GM21447 (cell line): ENCODE results near the gene KDELR1.
"Not testable (repeated sequence)": the region's sequence is repeated elsewhere in the genome, so short reads cannot be mapped to it uniquely, and the experiment has no call there.

Source experiments
- ATAC-seq: cut with Tn5 transposase; IDR thresholded peaks from one replicate; pipeline ENCODE4 v1.9.1; 2021; ENCODE audit not compliant: unreplicated experiment

The KDELR1 gene

DNA sequence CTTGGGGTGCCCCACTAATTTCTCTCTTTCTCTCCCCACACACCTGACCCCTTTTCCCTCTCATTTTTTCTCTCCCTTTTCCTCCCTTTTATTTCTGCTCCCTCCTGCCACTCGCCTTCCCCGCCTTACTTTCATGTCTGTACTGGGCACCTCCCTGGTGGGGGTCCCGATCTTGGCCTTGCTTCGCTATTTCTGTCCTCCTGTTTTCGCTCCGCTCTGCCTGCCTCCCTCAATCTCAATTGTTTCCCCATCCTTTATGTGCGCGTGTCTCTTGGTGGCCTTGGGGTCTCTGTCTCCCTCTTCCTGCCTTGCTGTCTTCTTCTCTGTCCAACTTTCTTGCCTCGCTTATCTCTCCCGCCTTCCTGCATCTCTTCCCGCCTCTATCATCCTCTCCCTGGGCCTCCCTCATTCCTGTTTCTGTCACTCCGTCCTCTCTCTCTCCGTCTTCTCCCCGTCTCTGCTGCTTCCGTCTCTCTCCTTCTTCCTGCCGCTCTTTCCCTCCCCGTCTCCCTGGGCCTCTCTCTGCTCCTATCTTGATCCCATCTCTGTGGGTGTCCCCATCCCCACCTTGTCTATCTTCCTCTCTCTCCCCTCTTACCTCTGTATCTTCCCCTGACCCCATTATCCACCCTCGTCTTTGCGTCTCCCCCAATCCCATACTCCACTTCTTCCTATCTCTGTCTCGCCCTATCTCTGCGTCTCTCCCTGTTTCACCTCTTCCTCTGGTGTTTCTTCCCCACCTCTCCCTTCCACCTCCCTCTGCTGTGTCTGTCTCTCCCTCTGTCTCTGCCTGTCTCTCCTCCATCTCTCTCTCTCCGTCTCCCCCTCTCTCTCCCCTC lies 6.1 kb upstream of the KDELR1 start:
- no peak for ATAC-seq

DNA sequence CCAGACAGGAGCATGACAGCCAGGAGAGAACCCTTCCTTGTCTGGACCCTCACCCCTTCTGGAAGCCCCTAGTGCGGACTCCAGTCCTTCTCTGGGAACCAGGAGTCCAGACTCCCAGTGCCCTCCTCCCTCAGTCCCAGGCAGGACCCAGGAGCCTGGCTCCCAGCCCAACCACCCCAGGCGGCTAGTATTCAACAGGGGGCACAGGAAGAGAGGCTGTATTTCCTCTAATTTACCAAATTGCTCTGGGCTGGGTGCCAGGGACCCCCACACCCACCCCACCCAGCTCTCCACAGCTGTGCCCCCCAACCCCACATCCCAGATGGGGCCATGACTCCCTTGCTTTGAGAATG lies 5.4 kb upstream of the KDELR1 start:
- no peak for ATAC-seq

DNA sequence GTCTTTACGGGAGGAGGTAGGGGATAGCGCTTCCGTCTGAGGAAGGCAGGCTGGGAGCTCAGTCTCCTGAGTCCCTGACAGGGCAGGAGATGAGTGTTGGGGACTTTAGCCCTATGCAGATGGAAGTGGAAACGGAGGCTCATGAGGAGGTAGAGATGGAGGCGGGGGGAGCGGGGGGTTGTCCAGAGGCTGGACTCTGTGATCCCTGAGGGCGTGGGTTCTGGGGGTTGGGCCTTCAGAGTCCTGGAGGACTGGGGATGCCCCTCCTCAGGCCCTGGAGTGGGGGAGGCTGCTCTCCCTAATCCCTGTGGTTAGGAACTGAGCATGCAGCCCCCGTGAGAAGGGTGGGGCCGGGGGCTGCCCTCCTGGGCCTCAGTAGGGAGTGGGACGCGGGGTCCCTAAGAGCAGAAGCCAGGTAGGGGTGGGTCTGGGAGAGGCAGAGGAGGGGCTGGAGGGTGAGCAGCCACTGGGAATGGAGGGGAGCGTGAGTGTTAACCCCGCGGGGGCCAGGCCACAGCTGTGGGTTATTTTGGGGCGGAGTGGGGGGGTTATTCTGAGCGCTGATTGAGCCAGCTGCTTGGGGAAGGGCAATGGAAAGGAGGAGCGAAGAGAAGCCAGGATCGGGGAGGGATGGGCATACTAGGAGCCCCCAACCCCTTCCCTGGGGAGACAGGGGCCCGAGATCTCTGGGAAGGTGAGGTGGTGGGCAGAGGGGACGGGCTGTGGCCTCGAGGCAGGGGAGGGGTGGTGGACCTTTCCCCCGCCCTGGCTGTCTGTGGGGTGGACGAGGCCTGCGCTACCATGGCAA lies 4.9 kb upstream of the KDELR1 start:
- ATAC-seq = no peak

DNA sequence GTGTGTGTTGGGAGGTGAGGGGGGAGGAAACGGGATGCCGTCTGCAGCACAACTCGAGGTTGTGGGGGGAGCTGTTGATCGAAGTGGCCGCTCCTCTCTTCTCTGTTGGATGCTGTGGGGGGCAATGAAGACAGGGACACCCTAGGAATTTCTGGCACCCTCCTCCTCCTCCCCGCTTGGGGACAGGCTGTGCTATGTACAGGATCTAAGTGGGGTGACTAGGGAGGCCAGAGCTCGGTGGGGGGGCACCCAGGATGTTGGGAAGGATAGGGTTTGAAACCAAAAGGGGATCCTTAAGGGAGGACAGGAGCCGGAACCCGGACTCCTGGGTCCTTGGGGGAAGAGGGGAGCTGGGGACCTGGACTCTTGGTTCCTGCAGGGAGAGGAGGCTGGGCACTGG lies 4.1 kb upstream of the KDELR1 start:
- ATAC-seq = no peak

DNA sequence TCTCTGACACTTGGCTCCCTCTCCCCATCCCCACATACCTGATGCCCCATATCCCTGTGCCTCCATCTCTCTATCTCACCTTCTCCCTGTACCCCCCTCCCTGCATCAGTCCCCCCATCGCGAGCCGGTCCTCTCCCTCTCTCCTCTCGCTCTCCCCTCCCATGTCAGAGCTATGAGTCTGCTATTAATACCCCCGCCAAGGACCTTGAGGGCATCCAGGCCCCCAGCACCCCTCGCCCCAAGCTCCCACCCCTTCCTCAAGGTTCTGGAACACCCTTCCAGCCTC lies 3.8 kb upstream of the KDELR1 start:
- ATAC-seq = no peak

DNA sequence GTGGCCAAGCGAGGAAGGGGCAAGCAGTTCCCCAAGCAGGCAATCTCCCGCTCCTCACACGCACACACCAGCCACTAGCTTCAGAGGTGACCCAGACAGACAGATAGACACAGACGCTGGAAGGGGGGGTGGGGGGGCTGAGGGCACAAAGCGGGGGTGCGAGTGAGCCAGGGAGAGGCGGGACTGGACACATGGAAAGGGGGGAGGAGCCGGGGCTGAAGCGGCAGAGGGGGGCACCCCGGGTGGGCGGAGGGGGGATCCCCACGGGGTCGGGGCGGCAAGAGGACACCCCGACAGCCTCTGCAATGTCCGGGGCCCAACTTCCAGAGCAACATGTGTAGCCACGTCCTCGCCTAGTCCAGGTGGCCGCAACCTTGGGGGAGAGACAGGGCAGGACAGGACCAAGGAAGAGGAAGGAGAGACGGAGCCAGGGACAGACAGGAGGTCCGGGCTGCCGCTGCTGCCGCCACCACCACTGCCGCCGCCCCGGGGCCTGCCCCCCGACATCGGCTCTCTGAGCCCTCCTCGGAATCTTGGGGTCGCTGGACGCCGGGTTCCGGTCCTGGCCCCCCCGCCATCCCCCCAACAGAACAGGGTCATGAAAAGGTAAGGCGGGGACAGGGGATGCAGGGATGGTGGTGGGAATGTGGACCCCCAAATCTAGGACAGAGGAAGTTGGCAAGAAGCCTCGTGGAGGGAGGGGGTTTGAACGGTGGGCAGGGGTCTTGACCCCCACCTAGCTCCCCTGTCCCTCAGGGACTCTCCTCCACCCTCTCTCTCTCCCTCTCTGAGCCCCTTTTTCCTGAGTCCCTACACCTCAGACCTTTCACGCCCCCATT lies 3.2 kb upstream of the KDELR1 start:
- no peak for ATAC-seq

DNA sequence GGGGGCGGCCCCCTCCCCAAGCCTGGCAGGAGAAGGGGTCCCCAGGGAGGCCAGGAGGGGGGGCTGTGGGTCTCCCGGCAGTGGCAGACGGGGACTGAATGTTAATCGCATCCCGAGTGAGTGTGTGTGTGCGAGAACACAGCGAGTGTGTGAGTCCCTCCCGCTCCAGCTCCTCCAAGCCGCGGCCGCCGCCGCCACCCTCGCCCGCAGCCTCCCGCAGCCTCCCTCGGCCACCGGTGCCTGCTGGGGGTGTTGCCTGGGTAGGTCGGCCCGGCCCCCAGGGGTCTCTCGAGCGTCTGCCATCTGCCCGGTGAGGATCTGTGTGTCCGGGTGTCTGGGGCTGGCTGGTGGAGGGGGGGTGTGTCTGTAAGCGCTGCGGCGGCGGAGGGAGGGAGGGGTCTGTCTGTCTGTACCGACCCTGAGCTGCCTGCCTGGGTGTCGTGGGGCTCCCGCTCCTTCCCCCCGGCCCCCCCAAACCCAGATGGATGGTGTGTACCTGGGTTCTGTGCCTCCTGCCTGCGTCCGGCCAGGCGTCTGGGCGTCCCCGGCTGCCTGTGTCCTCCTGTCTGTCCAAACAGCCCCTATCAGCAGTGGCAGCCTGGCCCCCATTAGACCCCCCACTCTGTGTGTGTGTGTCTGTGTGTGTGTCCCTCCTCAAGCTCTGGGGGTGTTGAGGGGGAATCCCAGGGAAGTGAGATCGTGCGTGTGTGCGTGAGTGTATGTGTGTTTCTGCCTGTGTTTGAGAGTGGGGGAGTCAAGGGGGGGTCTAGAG lies 2.4 kb upstream of the KDELR1 start, which contains the start of gene GRIN2D:
Gene GRIN2D (plus strand): TSS at position 110 of the 772 bp plus-strand sequence. CDS start 4,725 bp downstream, outside the sequence.
- no peak for ATAC-seq

DNA sequence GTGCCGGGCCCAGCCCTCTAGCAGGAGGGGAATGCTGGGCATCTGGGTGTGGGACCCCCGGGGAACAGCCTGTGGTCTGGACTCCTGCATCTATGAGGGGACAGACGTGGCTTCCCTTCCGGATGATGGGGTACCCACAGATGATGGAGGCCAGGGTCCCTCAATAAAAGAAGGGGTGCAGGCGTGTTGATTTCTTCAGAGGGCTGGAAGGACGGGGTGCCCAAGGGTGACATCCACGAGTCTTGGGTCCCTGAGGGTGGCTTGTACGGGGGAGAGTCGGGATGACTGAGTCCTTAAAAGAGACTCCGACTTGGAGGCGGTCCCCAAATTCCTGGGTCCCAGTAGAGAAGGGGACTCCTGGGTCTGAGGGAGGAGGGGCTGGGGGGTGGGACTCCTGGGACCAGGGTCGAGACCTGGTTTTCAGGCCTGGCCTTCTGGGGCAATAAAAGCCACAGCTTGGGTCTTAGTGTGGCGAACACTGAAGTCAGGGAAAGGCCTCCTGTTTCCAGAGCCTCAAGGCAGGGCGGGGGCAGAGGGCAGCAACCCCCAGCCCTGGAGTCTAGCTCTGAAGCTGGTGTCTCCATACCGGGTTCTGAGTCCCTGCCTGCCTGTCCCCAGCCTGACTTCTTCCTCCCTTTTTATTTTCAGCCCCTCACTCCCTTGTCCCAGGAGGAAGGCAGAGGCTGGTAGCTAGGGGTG lies 1.7 kb upstream of the KDELR1 start:
- no peak for ATAC-seq

DNA sequence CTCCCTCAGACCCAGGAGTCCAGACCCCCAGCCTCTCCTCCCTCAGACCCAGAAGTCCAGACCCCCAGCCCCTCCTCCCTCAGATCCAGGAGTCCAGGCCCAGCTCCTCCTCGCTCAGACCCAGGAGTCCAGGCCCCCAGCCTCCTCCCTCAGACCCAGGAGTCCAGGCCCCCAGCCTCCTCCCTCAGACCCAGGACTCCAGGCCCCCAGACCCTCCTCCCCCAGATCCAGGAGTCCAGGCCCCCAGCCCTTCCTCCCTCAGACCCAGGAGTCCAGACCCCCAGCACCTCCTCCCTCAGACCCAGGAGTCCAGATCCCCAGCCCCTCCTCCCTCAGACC lies 624 bp upstream of the KDELR1 start:
- ATAC-seq = not testable (repeated sequence)

DNA sequence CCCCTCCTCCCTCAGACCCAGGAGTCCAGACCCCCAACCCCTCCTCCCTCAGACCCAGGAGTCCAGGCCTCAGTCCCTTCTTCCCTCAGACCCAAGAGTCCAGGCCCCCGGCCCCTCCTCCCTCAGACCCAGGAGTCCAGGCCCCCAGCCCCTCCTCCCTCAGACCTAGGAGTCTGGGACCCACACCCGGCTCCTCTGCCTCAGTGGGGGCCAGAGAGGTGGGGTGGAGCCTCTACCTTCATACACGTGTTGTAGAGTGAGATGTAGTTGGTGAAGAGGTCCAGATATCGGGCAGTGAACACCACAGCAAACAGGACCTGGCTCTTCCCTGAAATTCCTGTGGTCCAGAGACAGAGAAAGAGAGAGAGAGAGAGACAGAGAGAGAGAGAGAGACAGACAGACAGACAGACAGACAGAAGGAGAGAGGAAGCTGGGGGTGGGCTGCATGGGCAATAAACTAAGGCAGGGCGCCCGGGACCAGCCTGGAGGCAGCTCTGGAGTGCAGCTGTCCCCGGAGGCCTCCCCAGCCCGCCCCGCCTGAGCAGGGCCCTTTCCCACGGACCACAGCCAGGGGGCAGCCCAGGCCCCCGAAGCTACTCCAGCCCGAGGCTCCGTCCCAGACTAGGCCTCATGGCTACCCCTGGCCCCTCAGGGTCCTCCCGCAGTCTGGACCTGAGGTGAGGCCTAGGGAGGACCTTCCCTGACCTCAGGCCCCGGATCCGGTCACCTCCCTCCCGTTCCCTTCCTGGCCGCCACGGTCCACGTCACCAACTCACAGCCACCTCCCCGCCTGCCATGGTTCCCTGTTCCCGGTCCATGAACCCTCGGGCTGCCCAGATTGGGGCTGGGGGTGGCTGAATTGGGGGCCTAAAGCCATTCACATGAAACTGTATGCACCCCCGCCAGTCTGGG lies 907 bp downstream of the KDELR1 start:
- ATAC-seq = no peak

DNA sequence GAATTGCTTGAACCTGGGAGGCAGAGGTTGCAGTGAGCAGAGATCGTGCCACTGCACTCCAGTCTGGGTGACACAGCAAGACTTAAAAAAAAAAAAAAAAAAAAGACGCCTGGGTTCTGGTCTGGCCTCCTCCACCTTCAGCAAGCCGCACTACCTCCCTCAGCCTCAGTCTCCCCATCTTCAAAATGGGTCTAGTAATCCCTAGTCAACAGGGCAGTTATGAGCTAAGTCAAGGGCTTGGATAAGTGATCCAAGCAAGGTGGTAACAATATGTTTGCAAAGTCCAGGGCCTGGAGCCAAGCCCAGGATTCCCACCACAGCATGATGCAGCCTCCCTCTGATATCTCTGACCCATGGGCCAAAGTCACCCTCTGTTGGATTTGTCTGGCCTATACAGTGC lies 4.4 kb downstream of the KDELR1 start:
- ATAC-seq = no peak

DNA sequence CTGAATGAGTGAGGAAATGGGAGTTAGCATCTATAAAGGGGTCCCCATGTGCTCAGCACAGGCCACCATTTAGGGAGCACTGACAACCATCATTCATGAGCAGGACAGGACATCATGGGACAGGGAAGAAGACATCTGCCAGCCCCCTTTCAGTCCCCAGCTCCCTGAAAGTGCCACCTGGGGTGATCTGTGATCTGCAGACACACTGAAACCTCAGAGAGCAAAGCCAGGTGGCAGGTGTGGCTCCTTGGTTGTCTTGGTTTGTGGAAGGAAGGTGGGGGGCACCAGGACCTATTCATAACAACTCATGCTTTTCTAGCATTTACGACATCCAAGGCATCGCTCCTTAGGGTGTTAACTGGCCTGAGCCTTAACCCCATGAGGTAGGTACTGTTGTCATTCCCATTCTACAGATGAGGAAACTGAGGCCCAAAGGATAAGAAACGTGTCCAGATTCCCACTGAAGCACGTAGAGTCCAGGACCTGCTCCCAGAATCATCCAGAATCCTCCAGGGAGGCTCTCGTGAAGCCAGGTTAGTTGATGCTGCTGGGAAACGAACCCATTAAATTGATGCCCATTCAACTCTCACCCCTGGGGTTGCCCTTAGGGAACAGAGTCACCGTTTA lies 5.8 kb downstream of the KDELR1 start:
- ATAC-seq = no peak

DNA sequence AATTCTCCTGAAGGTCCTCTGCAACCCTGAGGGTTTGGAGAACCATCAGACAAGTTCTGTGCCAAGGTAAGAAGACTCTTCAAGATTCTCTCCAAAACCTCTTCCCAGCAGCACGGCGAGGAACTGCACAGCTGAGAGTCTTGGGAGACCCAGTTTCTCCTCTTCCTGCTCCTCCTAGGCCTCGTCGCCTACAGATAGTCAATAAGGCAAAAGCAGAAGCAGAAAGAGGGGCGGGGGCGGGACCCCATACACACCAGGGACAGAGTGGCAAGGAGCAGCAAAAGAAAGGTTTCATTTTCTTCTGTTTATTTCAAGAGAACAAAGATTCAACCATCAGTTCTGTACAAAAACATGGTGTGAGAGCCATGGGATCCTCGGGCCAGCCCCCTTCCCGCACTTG lies 9.1 kb downstream of the KDELR1 start:
- ATAC-seq = no peak

DNA sequence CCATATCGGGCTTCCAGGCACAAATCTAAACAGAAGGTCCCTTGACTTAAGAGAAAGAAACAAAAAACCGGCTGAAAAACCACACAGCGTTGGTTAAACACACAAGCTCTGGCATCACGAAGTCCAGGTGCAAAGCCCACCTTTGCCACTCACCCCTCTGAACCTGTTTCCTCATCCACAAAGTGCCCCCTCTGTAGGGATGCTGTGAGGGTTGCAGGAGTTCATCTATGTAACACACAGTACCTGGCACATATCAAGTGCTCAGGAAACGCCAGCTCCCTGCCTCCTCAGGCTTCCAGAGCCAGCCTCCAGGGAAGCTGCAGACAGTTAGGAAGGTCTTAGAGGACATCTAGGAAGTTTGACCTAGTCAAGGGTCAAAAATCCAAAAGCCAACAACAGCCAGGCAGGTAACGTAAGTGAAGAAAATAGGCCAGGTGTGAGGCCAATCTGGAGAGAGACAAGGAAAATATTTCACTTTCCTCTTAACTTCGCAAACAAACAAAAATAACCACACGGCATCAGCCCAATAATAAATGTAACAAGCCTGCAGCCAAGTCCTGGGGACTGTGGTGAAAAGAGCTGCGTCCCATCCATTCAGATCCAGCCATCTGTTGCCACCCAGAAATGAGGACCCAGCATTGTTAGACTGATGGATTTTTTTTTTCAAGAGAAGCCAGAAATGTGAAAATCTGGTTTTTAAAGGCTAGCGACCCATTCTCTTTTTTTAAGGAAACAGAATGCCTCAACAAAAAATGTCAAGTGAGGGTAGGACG lies 10.0 kb downstream of the KDELR1 start:
- ATAC-seq = no peak

DNA sequence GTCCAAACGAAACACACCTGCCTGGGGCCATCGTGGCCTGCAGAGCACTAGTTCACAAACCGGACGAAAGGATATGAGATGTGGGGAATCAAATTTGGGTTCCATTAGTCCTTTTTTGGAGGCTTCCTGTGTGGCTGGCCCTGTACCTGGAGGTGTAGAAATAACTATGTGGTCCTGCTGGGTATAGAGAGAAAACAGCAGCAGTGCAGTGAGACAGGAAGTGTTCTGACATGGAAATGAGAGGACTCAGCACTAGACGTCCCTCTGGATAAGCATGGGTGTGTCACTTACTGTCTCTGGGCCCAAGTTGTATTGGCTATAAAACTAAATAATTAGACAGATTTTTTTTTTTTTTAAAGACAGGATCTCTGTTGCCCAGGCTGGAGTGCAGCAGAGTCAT lies 12.3 kb downstream of the KDELR1 start:
- ATAC-seq = no peak

DNA sequence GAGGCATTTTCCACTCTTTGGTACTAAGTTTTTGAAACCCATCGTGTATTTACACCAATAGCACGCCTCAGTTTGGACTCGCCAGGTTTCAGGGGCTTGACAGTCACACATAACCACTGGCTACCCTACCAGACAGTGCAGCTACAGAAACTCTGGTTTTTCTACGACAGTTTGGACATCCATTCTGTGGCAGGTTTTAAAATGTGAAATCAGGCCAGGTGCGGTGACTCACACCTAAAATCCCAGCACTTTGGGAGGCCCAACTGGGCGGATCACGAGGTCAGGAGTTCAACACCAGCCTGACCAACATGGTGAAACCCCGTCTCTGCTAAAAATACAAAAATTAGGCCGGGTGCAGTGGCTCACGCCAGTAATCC lies 13.2 kb downstream of the KDELR1 start:
- ATAC-seq = no peak

DNA sequence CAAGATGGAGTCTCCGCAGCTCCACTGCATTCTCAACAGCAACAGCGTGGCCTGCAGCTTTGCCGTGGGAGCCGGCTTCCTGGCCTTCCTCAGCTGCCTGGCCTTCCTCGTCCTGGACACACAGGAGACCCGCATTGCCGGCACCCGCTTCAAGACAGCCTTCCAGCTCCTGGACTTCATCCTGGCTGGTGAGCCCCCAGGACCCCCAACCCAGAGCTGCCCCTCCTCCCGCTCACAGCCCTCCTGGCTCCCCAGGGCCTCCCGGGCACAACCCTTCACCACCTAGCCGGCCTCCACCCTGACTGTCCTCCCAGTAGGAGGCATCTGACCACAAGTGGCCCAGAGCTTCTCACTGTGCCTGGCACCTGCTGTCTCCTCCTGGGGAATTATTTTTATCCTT lies 17.8 kb downstream of the KDELR1 start:
- ATAC-seq = no peak

DNA sequence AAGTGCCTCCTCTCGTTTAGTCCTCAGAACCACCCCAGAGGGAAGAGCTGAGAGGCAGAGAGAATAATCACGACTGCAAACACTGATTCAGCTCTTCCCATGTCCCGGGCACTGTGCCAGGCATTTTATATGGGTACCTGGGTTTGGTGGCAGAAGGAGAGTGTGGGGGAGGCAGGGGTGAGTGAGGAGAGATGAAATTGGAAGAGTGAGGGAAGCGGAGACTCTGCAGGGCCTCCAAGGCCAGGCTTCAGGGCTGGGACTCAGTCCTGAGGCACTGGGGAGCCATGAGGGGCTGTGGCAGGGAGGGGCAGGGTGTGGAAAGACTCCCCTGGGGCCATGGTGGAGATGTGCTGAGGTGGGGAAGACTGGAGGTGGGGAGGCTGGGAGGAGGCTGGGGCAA lies 18.4 kb downstream of the KDELR1 start:
- no peak for ATAC-seq
